CD4-positive, alpha-beta T cell treated with Interleukin-4 for 4 hours (primary cell): Measurements from ENCODE around the gene TNXB.
"Not testable (repeated sequence)": the region's sequence is repeated elsewhere in the genome, so short reads cannot be mapped to it uniquely, and the experiment has no call there.

Experiments
- DNase-seq: peaks from one replicate; pipeline ENCODE4 v3.0.0-alpha.2; 2020

TNXB gene, protein sequence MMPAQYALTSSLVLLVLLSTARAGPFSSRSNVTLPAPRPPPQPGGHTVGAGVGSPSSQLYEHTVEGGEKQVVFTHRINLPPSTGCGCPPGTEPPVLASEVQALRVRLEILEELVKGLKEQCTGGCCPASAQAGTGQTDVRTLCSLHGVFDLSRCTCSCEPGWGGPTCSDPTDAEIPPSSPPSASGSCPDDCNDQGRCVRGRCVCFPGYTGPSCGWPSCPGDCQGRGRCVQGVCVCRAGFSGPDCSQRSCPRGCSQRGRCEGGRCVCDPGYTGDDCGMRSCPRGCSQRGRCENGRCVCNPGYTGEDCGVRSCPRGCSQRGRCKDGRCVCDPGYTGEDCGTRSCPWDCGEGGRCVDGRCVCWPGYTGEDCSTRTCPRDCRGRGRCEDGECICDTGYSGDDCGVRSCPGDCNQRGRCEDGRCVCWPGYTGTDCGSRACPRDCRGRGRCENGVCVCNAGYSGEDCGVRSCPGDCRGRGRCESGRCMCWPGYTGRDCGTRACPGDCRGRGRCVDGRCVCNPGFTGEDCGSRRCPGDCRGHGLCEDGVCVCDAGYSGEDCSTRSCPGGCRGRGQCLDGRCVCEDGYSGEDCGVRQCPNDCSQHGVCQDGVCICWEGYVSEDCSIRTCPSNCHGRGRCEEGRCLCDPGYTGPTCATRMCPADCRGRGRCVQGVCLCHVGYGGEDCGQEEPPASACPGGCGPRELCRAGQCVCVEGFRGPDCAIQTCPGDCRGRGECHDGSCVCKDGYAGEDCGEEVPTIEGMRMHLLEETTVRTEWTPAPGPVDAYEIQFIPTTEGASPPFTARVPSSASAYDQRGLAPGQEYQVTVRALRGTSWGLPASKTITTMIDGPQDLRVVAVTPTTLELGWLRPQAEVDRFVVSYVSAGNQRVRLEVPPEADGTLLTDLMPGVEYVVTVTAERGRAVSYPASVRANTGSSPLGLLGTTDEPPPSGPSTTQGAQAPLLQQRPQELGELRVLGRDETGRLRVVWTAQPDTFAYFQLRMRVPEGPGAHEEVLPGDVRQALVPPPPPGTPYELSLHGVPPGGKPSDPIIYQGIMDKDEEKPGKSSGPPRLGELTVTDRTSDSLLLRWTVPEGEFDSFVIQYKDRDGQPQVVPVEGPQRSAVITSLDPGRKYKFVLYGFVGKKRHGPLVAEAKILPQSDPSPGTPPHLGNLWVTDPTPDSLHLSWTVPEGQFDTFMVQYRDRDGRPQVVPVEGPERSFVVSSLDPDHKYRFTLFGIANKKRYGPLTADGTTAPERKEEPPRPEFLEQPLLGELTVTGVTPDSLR (N-terminal part only)

GRCh38 chr6:32109114-32109764 lies at the start of gene TNXB:
TSS of gene TNXB (minus strand) at chr6:32109338. CDS start at chr6:32098198, 11,140 bp downstream.
- no peak for DNase-seq

DNA sequence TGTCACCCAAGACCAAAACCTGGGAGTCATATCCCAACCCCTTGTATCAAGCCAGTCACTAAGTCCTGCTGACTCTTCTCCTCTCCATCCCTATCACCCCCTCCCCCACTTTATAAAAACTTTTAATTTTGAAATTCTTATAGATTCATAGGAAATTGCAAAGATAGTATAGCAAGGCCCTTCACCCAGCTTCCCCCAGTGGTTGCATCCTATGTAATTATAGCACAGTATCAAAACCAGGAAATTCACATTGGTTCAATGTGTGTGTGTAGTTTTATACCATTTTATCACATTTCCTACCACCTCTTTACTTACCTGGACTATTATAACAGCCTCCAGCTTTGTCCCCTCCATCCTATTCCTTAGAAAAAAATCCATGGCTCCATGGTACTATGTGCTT lies 48.9 kb upstream of the TNXB start:
- DNase-seq = no peak

DNA sequence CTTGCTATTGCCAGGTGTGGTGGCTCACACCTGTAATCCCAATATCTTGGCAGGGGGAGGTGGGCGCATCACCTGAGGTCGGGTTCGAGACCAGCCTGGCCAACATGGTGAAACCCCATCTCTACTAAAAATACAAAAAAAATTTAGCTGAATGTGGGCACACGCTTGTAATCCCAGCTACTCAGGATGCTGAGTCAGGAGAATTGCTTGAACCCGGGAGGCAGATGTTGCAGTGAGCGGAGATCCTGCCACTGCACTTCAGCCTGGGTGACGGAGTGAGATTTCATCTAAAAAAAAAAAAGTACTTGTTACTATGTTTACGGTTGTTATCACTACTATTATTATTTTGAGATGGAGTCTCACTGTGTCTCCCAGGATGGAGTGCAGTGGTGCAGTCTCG lies 47.8 kb upstream of the TNXB start:
- DNase-seq = no peak

DNA sequence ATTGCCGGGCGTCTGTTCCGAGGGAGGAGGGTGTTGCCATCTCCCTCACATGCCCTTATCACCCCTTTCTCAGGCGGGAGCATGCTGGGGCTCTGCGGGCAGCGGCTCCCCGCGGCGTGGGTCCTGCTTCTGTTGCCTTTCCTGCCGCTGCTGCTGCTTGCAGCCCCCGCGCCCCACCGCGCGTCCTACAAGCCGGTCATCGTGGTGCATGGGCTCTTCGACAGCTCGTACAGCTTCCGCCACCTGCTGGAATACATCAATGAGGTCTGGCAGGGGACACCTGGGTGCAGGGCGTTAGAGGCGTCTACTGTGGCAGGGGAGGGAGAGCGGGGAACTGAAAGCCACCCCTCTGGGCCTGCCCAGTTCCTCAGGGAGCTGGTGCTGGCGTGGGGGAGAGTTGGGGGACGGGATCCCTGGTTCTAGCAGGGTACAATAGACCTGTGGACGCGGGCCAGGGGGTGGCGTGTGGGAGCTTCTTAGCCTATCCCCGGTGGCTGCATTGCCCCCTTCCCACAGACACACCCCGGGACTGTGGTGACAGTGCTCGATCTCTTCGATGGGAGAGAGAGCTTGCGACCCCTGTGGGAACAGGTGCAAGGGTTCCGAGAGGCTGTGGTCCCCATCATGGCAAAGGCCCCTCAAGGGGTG lies 45.5 kb upstream of the TNXB start:
- peak; percentile 68 for DNase-seq

- DNase-seq = peak; percentile 65
Observed at GRCh38 chr6:32153564-32154513, 44.7 kb upstream of the TNXB start, which contains the start of gene PPT2. TSS of gene PPT2 (plus strand) at chr6:32154141. CDS start at chr6:32154595, 454 bp downstream.

GRCh38 chr6:32152769-32153563 lies 43.8 kb upstream of the TNXB start:
- DNase-seq = no peak

- no peak for DNase-seq
Observed at GRCh38 chr6:32151863-32152768, 43.0 kb upstream of the TNXB start, which contains the start of gene PRRT1. TSS of gene PRRT1 (minus strand) at chr6:32151939. CDS start at chr6:32151827, 112 bp downstream.

GRCh38 chr6:32151181-32151862 lies 42.2 kb upstream of the TNXB start:
- DNase-seq = no peak

DNA sequence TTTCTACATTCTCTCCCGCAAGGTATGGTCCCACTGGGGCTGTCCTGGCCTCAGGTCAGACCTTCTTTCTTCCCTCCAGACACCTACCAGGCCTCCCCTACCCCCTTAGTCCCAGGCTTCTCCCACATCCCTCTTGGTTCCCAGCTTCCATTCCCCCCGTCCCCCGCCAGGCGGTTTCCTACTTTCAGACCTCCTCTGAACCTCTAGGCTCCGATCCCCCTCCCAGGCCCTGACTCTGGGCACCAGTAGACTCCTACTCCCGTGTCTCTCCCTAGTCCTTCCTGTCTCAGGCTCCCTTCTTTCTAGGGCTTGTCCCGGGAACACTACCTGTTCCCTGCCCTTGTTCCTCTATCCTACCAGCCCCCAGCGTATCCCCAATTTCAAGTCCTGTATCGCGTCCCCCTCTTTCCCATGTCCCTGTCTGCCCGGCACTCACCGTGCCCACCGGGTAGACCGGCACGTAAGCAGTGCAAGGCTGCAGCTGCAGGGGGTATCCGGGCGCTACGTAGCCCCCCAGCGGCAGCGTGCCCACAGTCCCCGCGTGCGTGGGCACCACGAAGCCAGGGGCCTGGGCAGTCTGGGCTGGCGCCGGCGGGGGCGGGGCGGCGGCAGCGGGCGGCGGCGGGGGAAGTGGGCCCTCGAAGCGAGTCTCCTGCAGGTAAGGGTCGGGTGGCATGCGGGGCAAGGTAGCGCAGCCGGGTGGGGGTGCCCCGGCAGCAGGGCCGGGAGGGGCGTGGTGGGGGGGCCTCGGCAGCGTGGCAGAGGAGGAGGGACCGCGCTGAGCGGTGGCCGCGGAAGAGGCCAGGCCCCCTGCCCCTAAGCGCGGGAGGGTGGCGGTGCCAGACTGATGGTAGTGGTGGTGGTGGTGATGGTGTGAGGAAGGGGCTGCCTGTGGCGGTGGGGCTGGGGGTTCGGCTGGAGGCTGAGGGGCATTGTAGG lies 41.1 kb upstream of the TNXB start:
- DNase-seq = no peak

DNA sequence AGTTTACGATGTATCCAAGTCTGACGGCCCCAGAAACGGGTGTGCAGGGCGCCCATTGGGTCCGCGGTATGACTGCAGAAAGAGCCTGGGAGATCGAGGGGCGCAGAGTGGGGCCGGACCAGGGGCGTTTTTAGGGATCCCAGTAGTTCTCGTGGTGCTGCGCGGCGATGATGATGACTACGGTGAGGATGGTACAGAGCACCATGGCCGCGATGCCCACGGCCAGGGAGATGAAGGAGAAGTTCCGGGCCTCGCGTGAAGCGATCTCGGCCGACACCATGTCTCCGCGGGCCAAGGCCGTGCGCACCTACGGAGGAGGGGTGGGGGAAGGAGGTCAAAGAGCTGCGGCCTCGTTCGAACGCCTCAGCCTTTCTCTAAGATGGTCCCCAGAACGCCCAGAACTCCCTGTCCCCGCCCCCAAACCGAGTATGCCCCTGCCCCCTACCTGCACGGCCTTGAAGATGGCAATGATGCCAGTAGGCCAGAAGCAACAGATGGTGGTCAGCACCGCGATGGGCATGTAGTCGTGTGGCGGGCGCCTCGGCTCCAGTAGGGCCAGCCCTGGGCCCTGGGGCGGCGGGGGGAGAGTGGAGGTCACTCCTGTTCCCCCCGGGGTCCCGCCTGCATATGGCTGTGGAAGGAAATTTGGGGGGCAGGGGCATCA lies 40.1 kb upstream of the TNXB start:
- DNase-seq = peak; percentile 7

DNA sequence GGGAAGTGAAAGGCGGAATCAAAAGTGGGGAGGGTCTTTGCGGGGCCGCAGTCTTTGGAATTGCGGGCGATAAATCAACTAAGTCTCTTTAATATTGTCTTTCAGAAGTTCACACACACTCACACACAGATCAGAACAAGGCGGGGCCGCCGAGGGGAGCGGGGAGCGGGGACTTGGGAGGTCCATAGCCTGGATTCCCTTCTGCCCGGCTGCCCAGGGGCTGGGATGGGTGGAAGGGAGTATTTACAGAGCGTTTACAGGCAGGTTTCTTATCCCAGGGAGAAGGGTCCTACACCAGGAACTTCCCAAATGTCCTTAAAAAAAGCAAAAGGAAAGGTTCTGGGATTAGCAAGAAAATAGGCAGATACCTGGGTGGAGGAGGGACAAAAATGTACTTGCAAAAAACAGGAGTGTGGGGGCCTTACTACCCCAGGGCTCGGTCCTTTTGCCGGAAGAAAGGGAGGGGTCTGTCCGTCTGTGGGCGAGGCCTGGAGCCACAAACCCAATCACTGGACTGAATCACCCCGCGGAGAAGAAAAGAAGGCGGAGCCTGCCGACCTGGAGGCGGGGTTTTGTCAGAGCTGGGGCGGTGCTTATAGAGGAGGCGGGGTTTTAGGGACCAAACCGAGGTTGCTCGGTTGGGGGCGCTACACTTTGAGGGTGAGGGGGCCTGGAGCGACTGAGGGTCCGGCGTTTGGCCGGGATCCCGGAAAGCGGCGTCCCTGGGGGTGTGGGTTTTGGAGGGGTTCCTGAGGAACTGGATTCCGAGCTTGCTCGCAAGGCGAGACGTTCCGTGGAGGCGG lies 39.4 kb upstream of the TNXB start:
- DNase-seq = peak; percentile 51

GRCh38 chr6:32147401-32148132 lies 38.4 kb upstream of the TNXB start:
- no peak for DNase-seq

- DNase-seq = no peak
Observed at GRCh38 chr6:32146687-32147086, 37.5 kb upstream of the TNXB start.

DNA sequence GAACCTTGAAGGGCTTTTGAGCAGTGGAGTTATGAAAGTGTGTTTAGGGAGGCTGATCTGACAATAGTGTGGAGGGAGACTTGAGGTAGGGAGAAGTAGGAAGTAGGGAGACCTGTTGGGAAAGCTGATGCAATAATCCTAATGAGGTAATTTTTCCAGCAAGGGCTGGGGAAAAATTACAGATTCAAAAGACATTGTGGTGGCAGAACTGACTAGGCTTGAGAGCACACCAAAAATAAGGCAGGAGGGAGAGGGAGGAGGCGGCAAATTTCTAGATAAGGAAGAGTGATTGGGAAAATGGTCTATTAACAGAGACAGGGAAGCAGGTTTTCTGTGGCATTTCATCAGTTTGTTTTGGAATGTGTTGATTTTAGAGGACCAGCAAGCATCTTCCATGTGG lies 37.1 kb upstream of the TNXB start:
- no peak for DNase-seq

GRCh38 chr6:32144238-32144637 lies 35.1 kb upstream of the TNXB start:
- DNase-seq = not testable (repeated sequence)
